Ishikawa (cell line): ENCODE results near the gene ERVW-1.

Experiments used
- CEBPB ChIP-seq: IDR thresholded peaks from 2 replicates; pipeline ENCODE4 v1.6.1; 2012
- CREB1 ChIP-seq: IDR thresholded peaks from 2 replicates; pipeline ENCODE4 v1.6.1; 2012; ENCODE audit warnings: low read depth
- EGR1 ChIP-seq: IDR thresholded peaks from 2 replicates; pipeline ENCODE4 v1.6.1; 2012
- EP300 ChIP-seq: IDR thresholded peaks from 2 replicates; pipeline ENCODE4 v1.6.1; 2012; ENCODE audit warnings: borderline replicate concordance
- FOXM1 ChIP-seq: IDR thresholded peaks from 2 replicates; pipeline ENCODE4 v1.6.1; 2012; ENCODE audit warnings: low read depth, borderline replicate concordance
- MAX ChIP-seq: IDR thresholded peaks from 2 replicates; pipeline ENCODE4 v1.6.1; 2012
- NFIC ChIP-seq: IDR thresholded peaks from 2 replicates; pipeline ENCODE4 v1.6.1; 2012
- RAD21 ChIP-seq: IDR thresholded peaks from 2 replicates; pipeline ENCODE4 v1.6.1; 2012; ENCODE audit warnings: low read depth
- REST ChIP-seq: IDR thresholded peaks from 2 replicates; pipeline ENCODE4 v1.6.1; 2012; ENCODE audit warnings: low read depth, mild to moderate bottlenecking
- TAF1 ChIP-seq: IDR thresholded peaks from 2 replicates; pipeline ENCODE4 v1.6.1; 2012; ENCODE audit warnings: low read depth, mild to moderate bottlenecking
- TCF12 ChIP-seq: IDR thresholded peaks from 2 replicates; pipeline ENCODE4 v1.6.1; 2012; ENCODE audit warnings: low read depth
- USF1 ChIP-seq: IDR thresholded peaks from 2 replicates; pipeline ENCODE4 v1.6.1; 2012
- YY1 ChIP-seq: IDR thresholded peaks from 2 replicates; pipeline ENCODE4 v1.6.1; 2012; ENCODE audit warnings: low read depth

GRCh38 chr7:92508946-92509345, 31.2 kb upstream of the ERVW-1 start:
- no peak for TF ChIP-seq TCF12
- TF ChIP-seq CREB1: no peak
- no peak for TF ChIP-seq CEBPB
- TF ChIP-seq REST: no peak
- no peak for TF ChIP-seq FOXM1
- no peak for TF ChIP-seq EP300
- no peak for TF ChIP-seq YY1
- TF ChIP-seq RAD21: no peak
- TF ChIP-seq NFIC: no peak
- TF ChIP-seq MAX: no peak
- no peak for TF ChIP-seq USF1
- no peak for TF ChIP-seq EGR1
- no peak for TF ChIP-seq TAF1
